Esophagus muscularis mucosa (tissue), 4 donors: ENCODE results near the gene PYGL.

Experiments
- EP300 ChIP-seq: sonication (generic); formaldehyde crosslinking; IDR thresholded peaks from one replicate; pipeline ENCODE4 v1.6.1; 2017; ENCODE audit warnings: antibody characterized with exemption
- POLR2A ChIP-seq: fragments of 450-650 bp; IDR thresholded peaks from one replicate; pipeline ENCODE4 v1.6.1; 2017; ENCODE audit warnings: antibody characterized with exemption, moderate library complexity, mild to moderate bottlenecking, low read depth
- POLR2AphosphoS5 ChIP-seq, 2 donors: sonication (generic); formaldehyde crosslinking; IDR thresholded peaks; one replicate each; pipeline ENCODE4 v1.6.1; 2017; ENCODE audit warnings: antibody characterized with exemption in 2 of 2
- TF ChIP-seq, protein P1 (sequence below), 3 experiments: fragments of 200-600 bp in 2 of 3; fragments of 450-650 bp in 1 of 3; sonication (generic) in 2 of 3; IDR thresholded peaks; one replicate each; pipeline ENCODE4 v1.5.1; 2017 to 2019; ENCODE audit warnings: antibody characterized with exemption in 3 of 3, mild to moderate bottlenecking in 2 of 3, moderate library complexity in 1 of 3

DNA sequence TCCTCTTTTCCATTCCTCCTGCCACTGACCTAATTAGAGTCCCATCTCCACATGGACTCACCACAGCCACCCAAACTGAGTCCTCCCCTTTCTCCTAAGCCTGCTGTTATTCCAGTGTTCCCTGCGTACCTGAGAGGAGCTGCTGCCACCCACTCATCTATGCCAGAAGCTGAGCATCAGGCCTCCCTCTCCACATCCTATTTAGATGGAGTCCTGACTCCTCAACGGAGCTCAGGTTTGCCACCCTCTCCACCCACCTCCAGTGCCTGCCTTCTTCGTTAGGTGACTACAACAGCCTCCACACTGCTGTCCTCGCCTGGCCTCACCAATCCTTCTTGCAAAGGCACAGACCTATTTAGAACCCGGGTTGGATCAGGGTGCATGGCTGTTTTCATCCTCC lies 87.6 kb downstream of the PYGL start:
- TF ChIP-seq, protein P1, sequence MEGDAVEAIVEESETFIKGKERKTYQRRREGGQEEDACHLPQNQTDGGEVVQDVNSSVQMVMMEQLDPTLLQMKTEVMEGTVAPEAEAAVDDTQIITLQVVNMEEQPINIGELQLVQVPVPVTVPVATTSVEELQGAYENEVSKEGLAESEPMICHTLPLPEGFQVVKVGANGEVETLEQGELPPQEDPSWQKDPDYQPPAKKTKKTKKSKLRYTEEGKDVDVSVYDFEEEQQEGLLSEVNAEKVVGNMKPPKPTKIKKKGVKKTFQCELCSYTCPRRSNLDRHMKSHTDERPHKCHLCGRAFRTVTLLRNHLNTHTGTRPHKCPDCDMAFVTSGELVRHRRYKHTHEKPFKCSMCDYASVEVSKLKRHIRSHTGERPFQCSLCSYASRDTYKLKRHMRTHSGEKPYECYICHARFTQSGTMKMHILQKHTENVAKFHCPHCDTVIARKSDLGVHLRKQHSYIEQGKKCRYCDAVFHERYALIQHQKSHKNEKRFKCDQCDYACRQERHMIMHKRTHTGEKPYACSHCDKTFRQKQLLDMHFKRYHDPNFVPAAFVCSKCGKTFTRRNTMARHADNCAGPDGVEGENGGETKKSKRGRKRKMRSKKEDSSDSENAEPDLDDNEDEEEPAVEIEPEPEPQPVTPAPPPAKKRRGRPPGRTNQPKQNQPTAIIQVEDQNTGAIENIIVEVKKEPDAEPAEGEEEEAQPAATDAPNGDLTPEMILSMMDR (IDR thresholded peaks at IDR 0.05) = no peak
- TF ChIP-seq POLR2A = no peak
- no peak for TF ChIP-seq POLR2AphosphoS5 (IDR thresholded peaks at IDR 0.05)
- TF ChIP-seq EP300 = no peak
